HL-60 (cell line): ENCODE results near the gene RAB34.

Experiments
- CTCF ChIP-seq: IDR thresholded peaks from one replicate; pipeline ENCODE4 v1.5.1; 2011; ENCODE audit warnings: low read length, control low read depth, inconsistent platforms; ENCODE audit not compliant: insufficient read depth
- GABPA ChIP-seq: IDR thresholded peaks from 2 replicates; pipeline ENCODE4 v1.6.1; 2012; ENCODE audit warnings: low read depth
- POLR2AphosphoS5 ChIP-seq: IDR thresholded peaks from 2 replicates; pipeline ENCODE4 v1.6.1; 2012; ENCODE audit warnings: low read depth
- REST ChIP-seq: IDR thresholded peaks from 2 replicates; pipeline ENCODE4 v1.6.1; 2012; ENCODE audit warnings: low read depth; ENCODE audit not compliant: insufficient replicate concordance

GRCh38 chr17:28684963-28685362 lies 32.7 kb downstream of the RAB34 start:
- TF ChIP-seq CTCF (no peak), POLR2AphosphoS5 (no peak), REST (no peak), GABPA (no peak)
